ENCODE results near the gene PIK3C2A. TPM values are rescaled to one million over a fixed set of nuclear protein-coding genes. Genes with fewer than 3 reads are reported as not detected.

Gene PIK3C2A
- total RNA-seq, 1 donor from 2014 or later, result 89.0 TPM

DNA sequence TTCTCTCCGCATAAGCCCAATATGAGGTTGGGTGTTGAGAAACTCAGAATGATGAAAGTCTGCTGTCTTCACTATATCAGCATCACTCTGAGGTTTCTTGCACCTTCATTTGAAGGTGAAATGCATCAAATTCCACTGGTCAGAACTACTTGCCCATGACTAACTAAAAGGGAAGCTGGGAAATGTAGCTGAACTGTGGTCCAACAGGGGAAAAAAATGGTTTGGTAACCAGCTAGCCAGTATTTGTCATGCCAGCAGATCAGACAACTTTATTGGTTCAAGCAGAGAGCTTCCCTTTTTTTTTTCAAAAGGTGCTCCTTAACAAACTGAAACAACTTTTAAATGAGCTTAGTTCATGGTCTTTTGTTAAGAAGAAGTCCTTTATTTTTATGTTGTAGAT lies 14.2 kb upstream of the PIK3C2A start:
- DNase-seq (ENCODE audit: low spot score) (no peak), ATAC-seq (no peak)
- intact Hi-C loops (cut with DNase I), result no loop called here

DNA sequence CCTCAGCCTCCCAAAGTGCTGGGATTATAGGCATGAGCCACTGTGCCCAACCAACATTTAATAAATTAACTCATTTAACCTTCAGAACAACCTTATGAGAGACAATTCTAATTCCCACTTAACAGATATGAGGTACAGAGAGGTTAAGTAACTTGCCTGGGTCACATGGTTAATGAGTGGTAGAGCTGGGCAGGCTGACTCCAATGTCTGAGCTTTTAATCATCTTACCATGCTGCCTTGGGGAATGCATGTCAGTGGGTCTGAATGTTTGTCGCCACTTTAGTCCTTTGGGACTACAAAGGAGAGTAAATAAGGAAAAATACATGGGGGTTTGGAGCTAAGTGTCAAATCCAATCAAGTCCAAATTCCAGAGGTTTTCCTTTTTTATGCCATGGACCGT lies 11.2 kb upstream of the PIK3C2A start:
- no peak for ATAC-seq
- no peak for DNase-seq (ENCODE audit: low spot score)
- intact Hi-C loops (cut with DNase I), result no loop called here

- DNase-seq (ENCODE audit: low spot score) (no peak), ATAC-seq (no peak)
- intact Hi-C loops (cut with DNase I), result no loop called here
Measured at GRCh38 chr11:17218403-17218802, 10.6 kb upstream of the PIK3C2A start.

GRCh38 chr11:17217401-17217800 lies 9.6 kb upstream of the PIK3C2A start:
- ATAC-seq, result no peak
- no peak for DNase-seq (ENCODE audit: low spot score)
- intact Hi-C loops (cut with DNase I), result no loop called here

DNA sequence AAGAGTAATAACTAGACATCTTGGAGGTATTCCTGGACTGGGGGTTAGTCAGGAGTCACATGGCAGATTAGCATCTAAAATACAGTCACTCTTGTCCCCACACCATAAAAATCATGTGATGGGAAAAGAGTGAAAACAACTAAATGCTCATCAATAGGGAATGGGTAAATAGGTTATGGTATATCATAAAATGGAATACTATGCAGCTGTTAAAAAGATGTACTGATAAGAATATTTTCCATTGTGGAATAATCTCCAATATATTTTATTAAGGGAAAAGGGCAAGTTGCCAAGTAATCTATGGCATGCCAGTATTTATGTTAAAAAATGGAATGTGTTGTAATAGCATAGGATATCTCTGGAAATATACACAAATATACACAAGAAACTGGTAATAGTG lies 6.6 kb upstream of the PIK3C2A start:
- intact Hi-C loops (cut with DNase I), result no loop called here
- no peak for DNase-seq (ENCODE audit: low spot score)

DNA sequence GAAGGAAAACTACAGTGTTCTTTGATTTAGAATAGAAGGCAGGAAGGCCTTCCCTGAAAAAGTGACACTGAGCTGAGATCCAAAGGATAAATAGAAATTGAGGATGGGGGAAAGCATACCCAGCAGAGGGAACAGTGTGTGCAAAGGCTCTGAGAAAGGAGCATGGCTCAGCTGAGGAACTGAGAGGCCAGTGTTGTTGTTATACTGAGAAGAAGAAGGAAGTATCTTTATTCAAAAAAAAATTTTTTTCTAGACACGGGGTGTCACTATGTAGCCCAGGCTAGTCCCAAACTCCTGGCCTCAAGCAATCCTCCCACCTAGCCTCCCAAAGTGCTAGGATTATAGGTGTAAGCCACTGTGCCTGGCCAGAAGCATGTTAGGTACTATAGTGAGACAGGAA lies 3.5 kb upstream of the PIK3C2A start:
- intact Hi-C loops (cut with DNase I), result no loop called here
- DNase-seq (ENCODE audit: low spot score), result no peak
- ATAC-seq, result no peak

More for the DNA sequence above, 6.6 kb upstream of the PIK3C2A start:
- no peak for ATAC-seq

- intact Hi-C loops (cut with DNase I), result no loop called here
- DNase-seq (ENCODE audit: low spot score) (no peak), ATAC-seq (no peak)
Measured at GRCh38 chr11:17209939-17210245, 2.1 kb upstream of the PIK3C2A start.

DNA sequence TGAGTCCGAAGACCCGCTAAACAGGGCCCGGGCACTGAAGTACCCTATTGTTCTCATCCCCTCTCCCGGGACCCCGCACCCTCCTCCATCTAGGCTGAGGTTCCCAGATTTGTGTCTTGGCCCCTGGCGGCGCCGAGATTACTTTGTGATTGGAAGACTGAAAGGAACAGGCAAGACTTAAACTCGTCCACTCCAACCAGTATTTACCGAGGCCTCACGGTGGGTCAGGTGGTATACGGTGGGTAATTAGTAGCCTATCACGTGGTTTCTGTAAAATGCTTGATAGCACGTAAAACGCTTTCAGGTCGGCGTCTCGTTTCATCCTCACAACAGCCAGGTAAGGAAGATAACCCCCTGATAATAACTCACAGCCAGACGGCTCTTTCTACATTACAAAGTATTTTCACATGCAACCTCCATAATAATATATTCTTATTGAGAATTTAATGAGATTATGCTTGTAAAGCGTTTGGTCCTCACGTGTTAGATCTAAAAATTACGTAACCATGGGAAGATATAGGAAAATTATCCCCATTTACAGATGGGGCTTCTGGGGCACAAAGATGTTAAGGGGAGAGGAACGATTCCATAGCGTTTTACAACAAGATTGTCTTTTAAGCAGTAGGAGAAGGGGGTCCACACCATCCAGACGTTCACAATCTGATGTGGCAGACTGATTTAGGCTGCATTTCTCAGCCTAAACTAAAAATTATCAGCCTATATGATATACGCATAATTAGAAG lies 642 bp upstream of the PIK3C2A start:
- no peak for DNase-seq (ENCODE audit: low spot score)
- peak; percentile 78 for ATAC-seq
- intact Hi-C loops (cut with DNase I), result no loop called here

GRCh38 chr11:17206463-17206862 lies 1.3 kb downstream of the PIK3C2A start:
- intact Hi-C loops (cut with DNase I), result no loop called here
- DNase-seq (ENCODE audit: low spot score) (no peak), ATAC-seq (no peak)

GRCh38 chr11:17197431-17197898 lies 10.3 kb downstream of the PIK3C2A start:
- DNase-seq (ENCODE audit: low spot score), result no peak
- ATAC-seq, result no peak
- intact Hi-C loops (cut with DNase I), result no loop called here

GRCh38 chr11:17188675-17189074 lies 19.1 kb downstream of the PIK3C2A start:
- no peak for ATAC-seq
- intact Hi-C loops (cut with DNase I), result no loop called here

DNA sequence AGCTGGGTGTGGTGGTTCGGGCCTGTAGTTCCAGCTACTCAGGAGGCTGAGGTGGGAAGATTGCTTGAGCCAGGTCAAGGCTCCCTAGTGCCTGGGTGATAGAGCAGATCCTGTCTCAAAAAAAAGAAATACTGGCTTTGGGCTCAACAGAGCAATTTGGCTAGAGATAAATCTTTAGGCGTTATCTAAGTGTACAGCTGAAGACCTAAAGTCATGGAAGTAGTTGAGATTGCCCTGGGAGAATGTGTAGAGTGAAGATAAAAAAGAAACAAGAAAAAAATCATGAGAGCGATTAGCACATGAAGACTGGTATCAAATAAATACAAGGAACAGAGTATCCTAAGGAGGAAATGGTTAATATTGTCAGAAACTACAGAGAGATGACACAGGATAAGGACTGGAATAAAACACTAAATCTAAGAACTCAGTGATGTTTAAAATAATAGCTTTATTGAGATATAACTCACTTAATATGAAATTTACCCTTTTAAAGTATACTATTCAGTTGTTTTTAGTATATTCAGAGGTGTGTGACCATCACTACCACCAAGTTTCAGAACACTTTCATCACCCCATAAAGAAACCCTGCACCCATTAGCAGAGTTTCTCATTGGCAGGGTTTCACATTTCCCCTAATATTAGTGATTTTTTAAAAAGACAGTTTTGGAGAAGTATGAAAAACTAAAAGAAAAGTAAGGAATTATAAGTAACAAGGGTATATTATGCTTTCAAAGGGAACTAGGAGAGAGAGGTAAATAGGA lies 20.7 kb downstream of the PIK3C2A start:
- no peak for DNase-seq (ENCODE audit: low spot score)
- intact Hi-C loops (cut with DNase I), result no loop called here
- no peak for ATAC-seq

More at GRCh38 chr11:17188675-17189074, 19.1 kb downstream of the PIK3C2A start:
- no peak for DNase-seq (ENCODE audit: low spot score)

DNA sequence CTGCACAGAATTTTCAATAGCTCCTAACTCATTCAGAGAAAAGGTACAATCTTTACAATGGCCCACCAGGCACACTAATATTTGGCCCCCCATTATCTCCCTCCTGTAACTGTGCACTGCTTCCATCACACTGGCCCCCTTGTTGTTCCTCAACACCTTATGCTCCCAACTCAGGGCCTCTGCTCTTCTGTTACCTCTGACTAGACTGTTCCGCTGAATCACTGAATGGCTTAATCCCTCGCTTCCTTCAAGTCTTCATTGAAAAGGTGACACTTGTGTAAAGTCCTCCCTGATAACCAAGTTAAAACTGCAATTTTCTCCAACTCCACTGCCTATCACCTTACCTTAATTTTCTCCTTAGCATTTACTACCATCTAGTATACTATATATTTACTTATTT lies 21.8 kb downstream of the PIK3C2A start:
- intact Hi-C loops (cut with DNase I), result no loop called here
- ATAC-seq, result no peak
- no peak for DNase-seq (ENCODE audit: low spot score)

- intact Hi-C loops (cut with DNase I), result no loop called here
- no peak for DNase-seq (ENCODE audit: low spot score)
- no peak for ATAC-seq
Measured at GRCh38 chr11:17184882-17185587, 22.8 kb downstream of the PIK3C2A start.

DNA sequence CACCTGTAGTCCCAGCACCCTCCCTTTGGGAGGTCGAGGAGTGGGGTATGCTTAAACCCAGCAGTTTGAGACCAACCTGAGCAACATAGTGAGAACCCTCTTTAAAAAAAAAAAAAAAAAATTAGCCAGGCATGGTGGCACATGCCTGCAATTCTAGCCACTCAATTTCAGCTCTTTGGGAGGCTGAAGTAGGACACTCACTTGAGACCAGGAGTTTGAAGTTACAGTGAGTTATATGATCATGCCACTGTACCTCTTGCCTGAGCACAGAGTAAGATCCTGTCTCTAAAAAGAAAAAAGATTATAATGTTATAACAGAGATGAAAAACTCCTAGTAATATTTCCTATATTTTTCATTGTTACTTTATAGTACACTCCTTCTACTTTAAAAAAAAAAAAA lies 23.9 kb downstream of the PIK3C2A start:
- ATAC-seq, result no peak
- no peak for DNase-seq (ENCODE audit: low spot score)
- intact Hi-C loops (cut with DNase I), result no loop called here

DNA sequence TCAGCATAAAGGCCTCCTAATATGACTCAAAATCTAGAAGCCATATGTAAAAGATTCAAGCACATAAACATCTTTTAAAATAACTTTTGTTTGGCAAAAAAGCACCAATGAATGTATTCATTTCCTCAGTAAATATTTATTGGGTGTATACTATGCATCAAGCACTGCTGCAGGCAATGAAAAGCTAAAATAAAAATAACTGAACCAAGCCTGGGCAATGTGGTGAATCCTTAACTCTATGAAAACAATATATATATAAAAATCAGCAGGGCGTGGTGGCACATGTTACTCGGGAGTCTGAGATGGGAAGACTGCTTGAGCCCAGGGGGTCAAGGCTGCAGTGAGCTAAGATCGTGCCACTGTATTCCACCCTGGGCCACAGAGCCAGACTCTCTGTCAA lies 27.8 kb downstream of the PIK3C2A start:
- DNase-seq (ENCODE audit: low spot score) (no peak), ATAC-seq (no peak)
- intact Hi-C loops (cut with DNase I), result no loop called here

DNA sequence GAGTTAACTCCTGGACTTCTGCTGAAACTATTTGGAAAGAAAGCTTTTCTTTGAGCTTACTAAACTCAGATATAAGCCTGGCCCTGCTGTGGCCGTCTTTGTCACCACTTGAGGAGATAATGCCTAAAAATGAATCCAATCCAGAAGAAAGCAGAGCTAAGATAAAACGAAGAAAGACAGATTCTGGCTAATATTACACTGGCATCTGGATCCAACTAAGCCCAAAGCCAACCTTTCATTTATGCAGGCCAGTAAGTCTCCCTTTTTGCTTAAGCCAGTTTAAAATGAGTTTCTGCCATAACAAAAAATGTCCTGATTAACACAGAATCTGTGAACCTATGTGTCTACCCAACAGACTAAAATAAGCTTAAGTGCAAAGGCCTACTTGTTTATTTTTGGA lies 34.5 kb downstream of the PIK3C2A start:
- intact Hi-C loops (cut with DNase I), result no loop called here
- DNase-seq (ENCODE audit: low spot score), result no peak
- ATAC-seq, result no peak

GRCh38 chr11:17171916-17172315 lies 35.9 kb downstream of the PIK3C2A start:
- DNase-seq (ENCODE audit: low spot score) (no peak), ATAC-seq (no peak)
- intact Hi-C loops (cut with DNase I), result no loop called here

- DNase-seq (ENCODE audit: low spot score) (no peak), ATAC-seq (peak; percentile 45)
- intact Hi-C loops (cut with DNase I), result no loop called here
Measured at GRCh38 chr11:17171343-17171742, 36.4 kb downstream of the PIK3C2A start.

GRCh38 chr11:17169876-17170275 lies 37.9 kb downstream of the PIK3C2A start:
- intact Hi-C loops (cut with DNase I), result no loop called here

More at GRCh38 chr11:17169876-17170275, 37.9 kb downstream of the PIK3C2A start:
- DNase-seq (ENCODE audit: low spot score) (no peak), ATAC-seq (no peak)
